NB4 (cell line): ENCODE data around the gene ITSN1.
A peak's percentile ranks its signal among the peaks of the same experiment; 100 is the strongest.

Experiments
- DNase-seq: peaks from one replicate; pipeline ENCODE4 v3.0.0; 2010; ENCODE audit warnings: low read depth
- H3K4me3 ChIP-seq: one replicate; pipeline ENCODE4 v1.5.1; 2011; ENCODE audit warnings: mild to moderate bottlenecking, low read depth, low read length, moderate library complexity
- CTCF ChIP-seq: IDR thresholded peaks from one replicate; pipeline ENCODE4 v1.5.1; 2012; ENCODE audit warnings: low read depth, low read length
- MYC ChIP-seq: IDR thresholded peaks from 2 replicates; pipeline ENCODE4 v1.6.1; 2011; ENCODE audit warnings: low read depth, low read length
- POLR2A ChIP-seq: IDR thresholded peaks from 2 replicates; pipeline ENCODE4 v1.6.1; 2011; ENCODE audit warnings: mild to moderate bottlenecking; ENCODE audit not compliant: insufficient read length; ENCODE audit errors: extremely low read depth
- TF ChIP-seq, protein P1 (sequence below): IDR thresholded peaks from 2 replicates; pipeline ENCODE4 v1.6.1; 2011; ENCODE audit warnings: low read depth, low read length

ITSN1 gene

DNA sequence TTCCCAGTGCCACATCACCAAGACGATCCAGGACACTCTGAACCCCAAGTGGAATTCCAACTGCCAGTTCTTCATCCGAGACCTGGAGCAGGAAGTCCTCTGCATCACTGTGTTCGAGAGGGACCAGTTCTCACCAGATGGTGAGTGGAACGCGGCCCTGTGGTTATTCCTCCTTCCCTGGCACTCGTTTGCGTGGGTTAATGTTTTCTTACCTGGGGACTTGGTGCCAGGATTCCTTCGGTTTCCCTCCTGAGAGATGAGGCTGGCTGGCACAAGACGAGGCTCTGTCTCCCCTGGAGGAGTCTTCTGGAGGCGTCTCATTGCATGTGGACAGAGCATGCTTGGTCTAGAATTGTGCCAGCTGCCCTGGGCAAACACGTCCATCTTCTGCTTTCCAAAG is 244.0 kb downstream of the ITSN1 start:
- no peak for DNase-seq
- H3K4me3 ChIP-seq: no peak overlapping the region
- TF ChIP-seq MYC (no peak), CTCF (no peak), POLR2A (no peak)
- TF ChIP-seq, protein P1, sequence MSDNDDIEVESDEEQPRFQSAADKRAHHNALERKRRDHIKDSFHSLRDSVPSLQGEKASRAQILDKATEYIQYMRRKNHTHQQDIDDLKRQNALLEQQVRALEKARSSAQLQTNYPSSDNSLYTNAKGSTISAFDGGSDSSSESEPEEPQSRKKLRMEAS: no peak

- no peak for TF ChIP-seq MYC
- TF ChIP-seq, protein P1: no peak
- no peak for TF ChIP-seq POLR2A
- no peak for TF ChIP-seq CTCF
- DNase-seq: no peak
- no peak overlapping the region for H3K4me3 ChIP-seq
These were observed 247.9 kb downstream of the ITSN1 start for GRCh38 chr21:33890187-33890586.

DNA sequence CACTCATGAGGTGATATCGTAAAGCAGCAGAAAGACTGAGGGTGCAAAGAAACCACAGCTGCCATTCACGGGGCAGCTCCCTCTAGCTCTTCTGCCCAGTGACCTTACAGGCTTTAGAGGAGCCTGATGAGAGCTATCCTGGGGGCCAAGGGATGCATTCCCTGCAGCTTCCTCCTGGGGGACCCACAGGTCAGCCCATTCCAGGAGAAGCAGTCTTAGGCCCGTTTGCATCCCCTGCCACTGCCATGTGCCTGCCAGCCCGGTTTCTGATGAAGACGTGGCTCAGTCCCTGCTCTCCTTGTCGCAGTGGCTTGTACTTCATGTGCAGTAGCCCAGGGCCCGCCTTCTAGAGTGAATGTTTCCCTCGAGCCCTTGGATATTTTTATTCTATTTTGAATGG is 250.6 kb downstream of the ITSN1 start:
- peak; percentile 20 for DNase-seq
- TF ChIP-seq, protein P1: no peak
- TF ChIP-seq CTCF (peak; percentile 10), MYC (no peak), POLR2A (no peak)
- no peak overlapping the region for H3K4me3 ChIP-seq

- H3K4me3 ChIP-seq: no peak overlapping the region
- TF ChIP-seq POLR2A (no peak), CTCF (no peak), MYC (no peak)
- TF ChIP-seq, protein P1: no peak
- no peak for DNase-seq
These were observed 251.6 kb downstream of the ITSN1 start for GRCh38 chr21:33893917-33894316.

DNA sequence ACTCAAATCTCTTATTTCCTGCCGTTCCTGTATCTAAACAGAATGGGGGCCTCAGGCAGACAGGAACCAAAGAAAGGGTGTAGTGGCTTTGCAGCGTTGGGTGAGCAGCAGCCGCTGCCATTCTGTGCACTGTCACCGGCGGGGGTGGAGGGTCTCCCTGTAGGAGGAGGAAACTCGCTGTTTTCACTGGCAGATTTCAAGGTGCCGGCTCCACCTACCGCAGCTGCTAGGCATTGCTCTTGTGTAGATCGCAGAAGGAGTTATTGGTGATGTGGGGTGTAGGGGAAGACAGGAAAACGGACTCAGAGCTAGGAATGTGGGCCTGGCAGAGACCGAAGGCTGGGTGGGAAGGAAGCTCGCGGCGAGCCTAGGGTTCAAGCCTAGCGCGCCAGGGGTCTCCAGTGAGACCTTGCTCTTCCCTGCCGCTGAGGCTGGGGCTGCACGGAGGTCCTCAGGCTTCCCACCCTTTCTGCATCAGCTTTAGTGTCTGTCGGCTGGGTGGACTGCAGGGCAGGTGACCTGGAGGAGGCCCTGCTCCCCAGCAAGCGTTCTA is 252.5 kb downstream of the ITSN1 start:
- DNase-seq: peak; percentile 87
- H3K4me3 ChIP-seq: no peak overlapping the region

More for the DNA sequence above, 252.5 kb downstream of the ITSN1 start:
- peak; percentile 33; the same call in 1 of the 2 replicates for TF ChIP-seq MYC
- TF ChIP-seq, protein P1: peak; percentile 69
- TF ChIP-seq POLR2A: no peak
- peak; percentile 81 for TF ChIP-seq CTCF
